HG03521 (cell line): ENCODE results near the gene C3.
"Not testable (repeated sequence)": the region's sequence is repeated elsewhere in the genome, so short reads cannot be mapped to it uniquely, and the experiment has no call there.

ENCODE experiments used
- ATAC-seq: cut with Tn5 transposase; IDR thresholded peaks from one replicate; pipeline ENCODE4 v1.9.1; 2021; ENCODE audit warnings: mild to moderate bottlenecking, moderate library complexity; ENCODE audit not compliant: unreplicated experiment

The C3 gene

DNA sequence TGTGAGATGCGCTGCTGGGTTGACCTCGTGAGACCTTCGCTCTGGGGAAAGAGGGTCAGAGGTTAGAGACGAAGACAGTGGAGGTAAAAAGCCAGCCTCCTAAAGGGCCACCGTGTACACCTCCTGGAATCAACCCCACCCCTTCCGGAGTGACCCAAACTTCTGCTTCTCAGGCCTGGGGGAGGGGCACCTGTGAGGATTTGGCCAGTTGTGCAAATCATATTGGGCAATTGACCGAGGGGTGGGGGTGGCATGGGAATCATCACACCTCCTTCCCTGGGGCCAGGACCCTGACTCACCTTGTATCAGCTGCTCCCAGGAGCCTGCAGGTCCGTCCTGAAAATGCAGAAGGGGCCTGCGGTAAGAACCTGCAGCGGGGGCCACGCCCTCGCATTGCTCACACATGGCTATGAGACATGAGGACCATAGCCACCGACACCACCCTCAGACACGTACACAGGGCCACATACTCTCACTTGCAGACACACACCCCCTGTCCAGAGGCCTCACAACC, 53.3 kb downstream of the C3 start:
- ATAC-seq, result no peak

- ATAC-seq, result no peak
Measured at GRCh38 chr19:6664916-6665315, 55.5 kb downstream of the C3 start.

GRCh38 chr19:6663236-6664201, 56.9 kb downstream of the C3 start:
- no peak for ATAC-seq

DNA sequence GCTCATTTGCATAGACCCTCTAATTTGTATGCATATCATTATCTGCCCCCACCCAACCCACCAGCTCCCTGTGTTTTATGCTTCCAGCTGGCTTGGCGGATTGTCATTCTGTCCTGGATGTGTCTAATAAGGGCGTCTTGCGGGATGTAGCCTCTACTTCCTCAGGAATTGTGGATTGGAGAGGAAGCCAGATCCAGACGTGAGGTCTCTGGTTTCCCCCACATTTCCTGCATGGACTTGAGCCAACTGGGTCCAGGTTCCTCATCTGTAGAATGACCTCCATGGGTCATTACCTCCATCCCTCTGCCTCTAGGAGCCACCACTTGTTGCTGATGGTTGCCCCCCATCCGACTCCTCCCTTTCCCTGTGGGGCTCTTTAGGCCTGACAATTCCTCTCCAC, 57.7 kb downstream of the C3 start:
- no peak for ATAC-seq

DNA sequence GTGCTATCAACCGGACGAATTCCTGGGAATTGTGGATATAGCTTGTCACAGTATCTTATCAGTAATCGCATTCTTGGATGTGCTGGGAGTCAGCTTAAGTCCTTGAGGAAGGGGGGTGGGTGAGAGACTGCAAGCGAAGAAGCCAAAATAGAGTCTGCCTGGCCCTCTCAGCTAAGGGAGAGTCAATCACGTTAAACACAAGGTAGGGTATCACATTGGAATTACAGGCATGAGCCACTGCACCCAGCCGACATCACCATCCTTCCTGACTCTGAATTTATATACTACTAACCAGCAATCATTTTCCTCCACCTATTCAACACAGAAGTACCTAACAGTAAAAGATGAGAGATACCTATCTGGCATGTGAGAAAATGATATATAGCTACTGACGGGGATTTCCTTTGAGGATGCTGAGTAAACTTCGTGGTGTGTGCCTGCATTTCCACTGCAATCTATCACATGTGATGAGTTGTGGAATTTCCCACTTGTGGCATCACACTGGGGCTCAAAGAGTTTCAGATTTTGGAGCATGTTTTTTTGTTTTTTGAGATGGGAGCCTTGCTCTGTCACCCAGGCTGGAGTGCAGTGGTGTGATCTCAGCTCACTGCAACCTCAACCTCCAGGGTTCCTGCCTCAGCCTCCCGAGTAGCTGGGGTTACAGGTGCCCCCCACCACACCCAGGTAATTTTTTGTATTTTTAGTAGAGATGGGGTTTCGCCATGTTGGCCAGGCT, 58.8 kb downstream of the C3 start:
- not testable (repeated sequence) for ATAC-seq

DNA sequence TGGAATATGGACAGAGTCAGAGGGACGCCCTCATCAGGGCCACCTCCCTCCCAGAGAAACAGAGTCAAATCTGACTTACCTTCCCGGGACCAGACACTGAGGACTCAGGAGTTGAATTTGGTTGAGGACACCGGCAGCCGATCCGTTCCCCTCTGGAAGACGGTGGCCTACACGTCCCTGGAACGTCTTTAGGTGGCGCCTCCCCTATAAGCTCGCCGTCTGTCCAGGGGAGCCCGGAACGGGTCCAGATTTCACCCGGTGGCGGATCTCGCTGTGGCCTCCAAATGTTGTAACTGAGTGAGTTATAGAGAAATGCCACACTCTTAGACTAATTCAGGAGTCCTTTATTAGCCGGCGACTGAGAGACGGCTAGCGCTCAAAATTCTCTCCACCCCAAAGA, 59.5 kb downstream of the C3 start:
- ATAC-seq, result no peak

GRCh38 chr19:6656390-6656789, 64.1 kb downstream of the C3 start:
- not testable (repeated sequence) for ATAC-seq

DNA sequence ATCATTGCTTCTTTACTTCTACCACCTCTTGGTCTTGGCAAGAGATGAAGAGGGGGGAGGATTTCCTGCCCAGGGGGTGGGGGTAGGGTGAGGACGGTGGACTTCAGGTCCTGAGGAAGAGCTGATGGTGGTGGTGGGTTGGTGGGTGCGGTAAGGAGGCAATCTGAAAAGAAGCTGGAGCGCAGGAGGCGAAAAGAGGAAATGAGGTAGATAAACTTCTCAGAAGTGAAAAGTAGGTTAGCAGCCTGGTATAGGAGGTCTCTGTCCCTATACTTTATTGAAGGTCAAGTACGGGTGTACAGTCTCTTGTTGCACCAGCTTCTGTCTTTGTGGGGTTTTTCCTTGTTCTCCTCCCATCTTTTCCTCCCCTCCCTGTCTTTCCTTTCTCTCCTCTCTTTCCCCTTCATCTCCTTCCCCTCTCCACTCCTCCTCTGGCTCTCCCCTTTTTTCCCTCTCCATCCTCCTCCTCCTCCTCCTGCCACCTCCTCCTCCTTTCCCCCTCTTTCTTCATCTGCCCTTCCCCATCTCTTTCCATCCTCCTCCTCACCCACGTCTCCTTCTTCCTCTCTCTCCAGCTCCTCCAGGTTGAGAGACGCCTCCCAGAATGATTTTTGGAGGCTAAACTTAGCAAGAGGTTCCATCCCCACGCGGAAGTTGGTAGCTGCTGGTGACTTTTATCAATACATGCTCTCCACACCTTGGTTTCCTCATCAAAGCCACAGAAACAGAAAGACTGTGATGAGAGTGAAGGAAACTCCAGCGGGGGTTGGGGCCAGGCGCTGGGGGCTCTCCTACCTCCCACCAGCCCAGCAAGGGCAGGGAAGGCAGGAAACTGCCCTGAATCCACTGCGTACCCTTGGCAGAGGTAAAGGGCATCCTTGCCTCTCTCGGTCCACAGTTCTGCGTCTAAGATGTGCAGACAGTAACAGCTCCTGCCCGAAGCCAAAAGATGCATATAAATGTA, 65.8 kb downstream of the C3 start:
- no peak for ATAC-seq

GRCh38 chr19:6652805-6653094, 67.7 kb downstream of the C3 start:
- ATAC-seq, result no peak

DNA sequence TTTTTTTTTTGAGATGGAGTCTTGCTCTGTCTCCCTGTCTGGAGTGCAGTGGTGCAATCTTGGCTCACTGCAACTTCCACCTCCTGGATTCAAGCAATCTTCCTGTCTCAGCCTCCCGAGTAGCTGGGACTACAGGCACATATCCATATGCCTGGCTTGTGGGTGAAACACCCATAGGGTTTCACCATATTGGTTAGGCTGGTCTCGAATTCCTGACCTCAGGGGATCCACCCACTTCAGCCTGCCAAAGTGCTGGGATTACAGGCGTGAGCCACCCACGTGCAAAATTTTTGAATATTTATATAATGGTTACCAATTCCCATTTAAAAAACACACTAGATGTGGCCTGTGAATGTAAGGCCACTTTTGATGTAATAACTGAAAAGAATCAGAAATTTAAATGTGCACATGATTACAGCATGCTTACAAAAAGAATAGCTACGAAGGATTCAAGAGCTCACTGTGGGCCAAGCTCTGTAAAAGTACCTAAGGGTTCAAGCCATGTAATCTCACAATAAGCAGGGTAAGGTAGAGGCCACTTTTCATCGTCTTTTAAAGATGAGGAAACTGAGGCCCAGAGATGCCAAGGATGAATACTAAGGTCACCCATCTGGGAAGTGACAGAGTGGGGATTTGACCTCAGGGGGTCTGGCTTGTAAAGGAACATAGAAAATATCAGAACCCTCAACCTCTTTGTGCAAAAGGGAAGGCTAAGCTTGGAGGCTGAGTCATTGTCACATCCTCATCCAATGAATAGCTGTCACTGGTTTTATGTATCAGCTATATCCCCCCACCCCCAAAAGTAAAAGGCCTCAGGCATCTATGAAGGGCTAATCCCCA, 68.3 kb downstream of the C3 start:
- no peak for ATAC-seq

GRCh38 chr19:6649185-6649584, 71.3 kb downstream of the C3 start:
- ATAC-seq, result no peak

DNA sequence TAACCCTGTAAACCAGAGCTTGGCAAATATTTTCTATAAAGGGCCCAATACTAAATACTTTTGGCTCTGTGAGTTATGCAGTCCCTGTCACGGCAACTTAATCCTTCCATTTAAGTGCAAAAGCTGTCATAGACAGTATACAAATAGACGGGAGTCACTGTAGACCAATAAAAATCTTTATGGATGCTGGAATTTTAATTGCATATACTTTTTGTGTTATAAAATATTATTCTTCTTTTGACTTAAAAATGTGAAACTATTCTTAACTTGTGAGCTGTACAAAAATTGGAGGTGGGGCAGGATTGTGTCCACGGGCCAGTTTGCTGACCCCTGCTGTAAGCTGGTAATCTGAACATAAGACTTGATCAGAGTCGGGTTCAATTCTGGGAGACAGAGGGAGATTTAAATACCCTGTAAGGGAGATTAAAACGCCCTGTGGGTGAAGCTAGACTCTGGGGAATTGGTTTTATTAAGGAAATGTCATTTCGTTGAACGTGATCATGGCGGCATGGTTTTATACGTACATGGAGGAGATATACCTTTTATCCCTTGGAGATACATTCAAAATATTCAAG, 72.2 kb downstream of the C3 start:
- no peak for ATAC-seq

DNA sequence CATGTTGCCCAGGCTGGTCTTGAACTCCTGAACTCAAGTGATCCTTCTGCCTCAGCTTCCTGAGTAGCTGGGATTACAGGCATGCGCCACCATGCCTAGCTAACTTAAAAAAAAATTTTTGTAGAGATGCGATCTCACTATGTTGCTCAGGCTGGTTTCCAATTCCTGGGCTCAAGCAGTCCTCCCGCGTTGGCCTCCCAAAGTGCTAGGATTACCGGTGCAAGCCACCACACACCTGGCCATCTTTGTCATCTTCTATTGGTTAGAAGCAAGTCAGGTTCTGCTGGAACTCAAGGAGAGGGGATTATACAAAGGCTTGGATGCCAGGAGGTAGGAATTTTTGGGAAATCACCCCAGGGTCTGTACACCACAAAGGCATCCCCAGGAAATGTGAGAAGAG, 75.7 kb downstream of the C3 start:
- ATAC-seq, result no peak

- not testable (repeated sequence) for ATAC-seq
Measured at GRCh38 chr19:6640333-6640732, 80.1 kb downstream of the C3 start.

- ATAC-seq, result no peak
Measured at GRCh38 chr19:6639439-6639838, 81.0 kb downstream of the C3 start.

- not testable (repeated sequence) for ATAC-seq
Measured at GRCh38 chr19:6633456-6633813, 87.0 kb downstream of the C3 start.

DNA sequence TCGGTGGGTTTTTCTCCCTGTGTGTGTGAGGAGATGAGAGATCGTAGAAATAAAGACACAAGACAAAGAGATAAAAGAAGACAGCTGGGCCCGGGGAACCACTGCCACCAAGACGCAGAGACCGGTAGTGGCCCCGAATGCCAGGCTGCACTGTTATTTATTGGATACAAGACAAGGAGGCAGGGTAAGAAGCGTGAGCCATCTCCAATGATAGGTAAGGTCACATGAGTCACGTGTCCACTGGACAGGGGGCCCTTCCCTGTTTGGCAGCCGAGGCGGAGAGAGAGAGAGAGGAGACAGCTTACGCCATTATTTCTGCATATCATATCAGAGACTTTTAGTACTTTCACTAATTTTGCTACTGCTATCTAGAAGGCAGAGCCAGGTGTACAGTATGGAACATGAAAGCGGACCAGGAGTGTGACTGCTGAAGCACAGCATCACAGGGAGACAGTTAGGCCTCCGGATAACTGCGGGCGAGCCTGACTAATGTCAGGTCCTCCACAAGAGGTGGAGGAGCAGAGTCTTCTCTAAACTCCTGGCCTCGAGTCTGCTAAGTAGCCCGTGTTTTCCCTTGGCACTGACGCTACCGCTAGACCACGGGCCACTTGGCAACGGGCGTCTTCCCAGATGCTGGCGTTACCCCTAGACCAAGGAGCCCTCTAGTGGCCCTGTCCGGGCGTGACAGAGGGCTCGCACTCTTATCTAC, 87.5 kb downstream of the C3 start:
- not testable (repeated sequence) for ATAC-seq

- ATAC-seq, result no peak
Measured at GRCh38 chr19:6632002-6632621, 88.3 kb downstream of the C3 start.
